Testis (tissue), 2 donors: ENCODE results near the gene RFX7.

Experiments used
- CTCF ChIP-seq, 3 experiments: fragments of 450-650 bp in 2 of 3; fragments of 200-600 bp in 1 of 3; sonication (generic) in 1 of 3; IDR thresholded peaks; one replicate each; pipeline ENCODE4 v1.5.1; 2016 to 2019; ENCODE audit warnings: antibody characterized with exemption in 3 of 3, mild to moderate bottlenecking in 2 of 3, moderate library complexity in 1 of 3
- POLR2A ChIP-seq: fragments of 450-650 bp; IDR thresholded peaks from one replicate; pipeline ENCODE4 v1.6.1; 2017; ENCODE audit warnings: antibody characterized with exemption, mild to moderate bottlenecking, moderate library complexity

DNA sequence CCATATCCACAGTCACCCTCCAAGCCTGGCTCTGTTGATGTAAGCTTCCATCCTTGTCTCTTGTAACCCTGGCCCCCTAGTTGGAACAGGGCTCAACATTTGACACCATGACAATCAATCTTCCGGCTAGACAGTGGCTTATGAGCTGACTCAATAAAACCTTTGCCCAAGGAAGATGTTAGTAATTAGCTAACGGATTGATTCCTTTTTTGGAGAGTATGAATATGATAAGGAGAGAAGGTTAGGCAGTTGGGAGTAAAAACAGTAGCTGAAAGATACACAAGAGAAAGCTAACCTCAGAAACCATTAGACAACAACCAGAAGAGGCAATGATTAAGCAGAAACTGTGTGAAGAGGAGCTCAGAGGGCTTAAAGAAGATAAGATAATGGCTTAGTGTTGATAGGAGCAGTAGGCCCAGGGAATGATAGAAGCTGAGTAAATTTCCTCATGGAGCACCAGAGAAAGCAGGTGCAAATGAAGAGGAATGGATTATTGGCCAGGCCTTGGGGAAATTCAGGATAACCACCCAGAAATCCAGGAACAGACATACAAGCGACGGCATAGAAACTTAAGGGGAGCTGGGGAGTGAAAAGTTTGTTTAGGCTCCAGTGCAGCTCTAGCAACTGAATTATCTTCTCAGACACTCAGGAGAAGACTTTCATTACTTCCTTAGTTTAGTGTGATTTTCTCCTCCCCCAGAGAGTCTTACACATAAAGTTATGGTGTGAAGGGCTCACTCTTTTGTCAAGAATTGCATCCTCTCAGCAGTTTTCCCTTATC is 7.8 kb upstream of the RFX7 start:
- TF ChIP-seq CTCF (IDR thresholded peaks at IDR 0.05) = no peak
- TF ChIP-seq POLR2A = no peak
